Amniotic epithelial cell (primary cell): Measurements from ENCODE around the gene CEP57.
"Not testable (repeated sequence)": the region's sequence is repeated elsewhere in the genome, so short reads cannot be mapped to it uniquely, and the experiment has no call there.

Experiments used
- DNase-seq: peaks from one replicate; pipeline ENCODE4 v3.0.0-alpha.2; 2010; ENCODE audit warnings: low read depth

Gene CEP57

DNA sequence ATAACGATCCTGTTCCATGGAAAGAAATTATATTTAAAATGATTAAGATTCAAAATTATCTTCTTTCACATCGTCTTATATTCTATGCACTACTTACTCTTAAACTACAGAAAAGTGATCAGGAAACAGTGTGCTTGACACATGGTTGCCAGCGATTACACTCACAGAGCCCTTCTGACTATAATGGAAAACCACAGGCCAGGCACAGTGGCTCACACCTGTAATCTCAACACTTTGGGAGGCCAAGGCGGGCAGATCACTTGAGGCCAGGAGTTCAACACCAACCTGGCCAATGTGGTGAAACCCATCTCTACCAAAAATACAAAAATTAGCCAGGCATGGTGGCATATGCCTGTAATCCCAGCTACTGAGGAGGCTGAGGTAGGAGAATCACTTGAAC lies 69.7 kb downstream of the CEP57 start:
- DNase-seq = not testable (repeated sequence)

DNA sequence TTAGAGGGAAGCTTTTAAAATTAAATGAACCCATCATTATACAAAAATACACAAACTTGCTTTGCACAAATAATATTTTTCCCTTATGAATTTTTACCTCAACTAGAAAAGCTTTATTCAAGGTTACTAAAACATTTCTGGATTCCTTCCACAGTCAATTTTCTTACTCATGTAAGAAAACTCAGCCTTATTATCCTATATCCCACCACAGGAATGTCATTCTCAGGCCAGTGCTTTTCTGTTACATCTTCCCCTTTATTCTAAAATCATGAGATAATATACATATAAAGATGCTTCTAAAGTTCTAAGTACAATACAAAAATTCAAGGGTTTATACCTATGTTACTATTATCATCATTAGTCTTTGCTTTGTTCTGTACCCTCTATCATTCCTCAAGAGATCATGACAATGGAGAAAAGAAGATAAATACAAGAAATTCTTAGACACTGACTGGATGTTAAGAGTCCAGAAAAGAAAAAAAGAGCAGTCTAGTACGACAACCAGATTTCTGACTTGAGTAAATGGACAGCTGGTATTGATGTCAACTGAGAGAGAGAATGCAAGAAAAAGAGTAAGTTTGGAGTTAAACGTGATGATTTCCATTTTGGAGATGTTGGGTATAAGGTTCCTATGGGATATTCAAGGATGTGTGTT lies 73.3 kb downstream of the CEP57 start:
- DNase-seq = peak; percentile 85

DNA sequence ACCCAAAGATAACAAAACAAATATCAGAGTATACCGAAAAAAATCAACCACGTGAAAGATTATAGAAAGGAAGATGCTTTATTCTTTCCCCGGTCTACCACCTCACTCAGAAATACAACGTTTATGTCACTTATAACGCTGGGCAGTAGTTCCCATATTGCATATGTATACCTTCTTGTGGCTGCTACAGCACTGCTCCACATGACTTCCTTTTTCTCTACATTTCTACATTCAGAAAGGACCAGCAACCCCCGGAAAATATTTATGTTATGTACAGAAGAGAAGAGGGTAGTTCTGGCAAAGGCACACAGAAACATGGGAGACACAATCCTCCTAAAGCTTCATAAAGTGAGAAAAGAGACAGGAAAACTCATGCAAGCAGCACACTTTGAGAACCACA lies 76.8 kb downstream of the CEP57 start:
- DNase-seq = no peak

GRCh38 chr11:95870877-95871276 lies 80.6 kb downstream of the CEP57 start:
- not testable (repeated sequence) for DNase-seq

DNA sequence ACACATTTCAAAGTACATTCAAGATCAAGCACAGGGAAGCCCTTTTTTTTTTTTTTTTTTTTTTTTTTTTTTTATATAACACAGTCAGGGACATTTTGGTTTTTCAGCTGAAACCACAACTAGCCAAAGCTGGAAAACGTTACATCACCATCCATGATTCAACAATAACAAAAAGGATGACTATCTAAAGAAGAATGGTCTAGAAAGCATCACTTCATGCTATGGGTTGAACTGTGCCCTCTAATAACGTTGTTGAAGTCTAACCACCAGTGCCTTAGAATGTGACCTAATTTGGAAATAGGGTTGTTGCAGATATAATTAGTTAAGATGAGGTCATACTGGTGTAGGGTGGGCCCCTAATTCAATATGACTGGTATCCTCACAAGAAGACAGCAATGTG lies 87.0 kb downstream of the CEP57 start:
- peak; percentile 99 for DNase-seq
